ENCODE data around the gene TMPRSS6.

The TMPRSS6 gene

DNA sequence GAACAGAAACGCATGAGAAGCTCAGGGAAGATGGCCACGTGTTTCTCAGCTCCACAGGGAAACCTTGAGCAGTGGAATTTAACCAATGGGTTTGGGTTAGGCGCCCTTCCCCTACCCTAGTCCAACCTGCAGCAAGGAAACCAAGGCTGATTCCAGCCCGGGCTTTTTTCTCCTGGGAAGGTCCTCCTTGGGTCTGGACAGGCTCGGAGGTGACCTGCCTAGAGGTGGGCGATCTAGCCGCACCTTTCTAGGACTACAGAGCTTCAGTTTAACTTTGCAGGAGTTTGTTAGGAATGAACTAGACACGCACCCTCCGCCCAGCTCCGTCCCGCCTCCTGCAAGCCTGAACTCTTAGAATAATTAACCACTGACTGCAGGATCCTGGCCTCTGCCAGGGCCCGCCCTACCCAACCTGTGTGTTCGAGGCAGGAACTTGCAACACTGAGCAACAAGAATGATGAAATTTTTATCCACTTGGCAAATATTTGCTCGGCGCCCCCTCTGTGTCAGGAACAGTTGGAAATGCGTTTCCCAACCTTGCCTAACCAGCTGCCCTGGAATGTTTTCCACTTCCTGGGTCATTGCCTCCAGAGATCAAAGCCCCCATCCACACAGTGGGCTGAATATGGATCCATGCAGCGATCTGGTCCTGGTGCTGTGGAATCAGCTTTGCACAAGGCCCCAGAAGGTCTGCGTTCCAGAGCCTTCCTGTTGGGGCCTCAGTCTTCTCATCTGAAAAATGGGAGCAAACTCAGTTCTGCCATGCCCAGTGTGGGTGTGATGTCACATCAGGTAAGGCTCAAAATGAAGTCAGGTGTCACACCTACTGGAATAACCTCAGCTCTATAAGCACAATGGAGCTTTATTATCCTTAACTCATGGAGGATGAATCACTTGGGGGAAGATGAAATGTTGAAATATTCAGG, 76.7 kb downstream of the TMPRSS6 start:
- H3K4me3 ChIP-seq (ENCODE audit: low read depth, low read length) = no peak overlapping the region

DNA sequence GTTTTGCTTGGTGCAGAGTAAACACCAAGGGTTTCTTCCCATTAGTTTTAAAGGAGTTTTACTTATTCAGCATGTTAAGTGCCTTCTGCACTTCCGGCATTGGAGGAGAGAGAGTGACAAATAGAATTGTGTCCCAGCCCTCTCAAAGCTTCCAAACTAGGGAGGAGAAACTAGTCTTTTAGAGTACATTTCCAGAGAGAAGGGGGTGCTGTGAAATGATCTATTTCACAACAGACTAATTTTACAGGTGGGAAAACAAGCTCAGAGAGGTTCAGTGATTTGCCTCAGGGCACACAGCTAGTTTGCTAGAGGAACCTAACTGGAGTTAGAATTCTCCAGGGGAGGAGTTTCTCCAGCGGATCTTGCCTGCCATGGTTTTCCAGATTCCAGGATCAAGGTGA, 77.4 kb downstream of the TMPRSS6 start:
- H3K4me3 ChIP-seq (ENCODE audit: low read depth, low read length) = no peak overlapping the region

DNA sequence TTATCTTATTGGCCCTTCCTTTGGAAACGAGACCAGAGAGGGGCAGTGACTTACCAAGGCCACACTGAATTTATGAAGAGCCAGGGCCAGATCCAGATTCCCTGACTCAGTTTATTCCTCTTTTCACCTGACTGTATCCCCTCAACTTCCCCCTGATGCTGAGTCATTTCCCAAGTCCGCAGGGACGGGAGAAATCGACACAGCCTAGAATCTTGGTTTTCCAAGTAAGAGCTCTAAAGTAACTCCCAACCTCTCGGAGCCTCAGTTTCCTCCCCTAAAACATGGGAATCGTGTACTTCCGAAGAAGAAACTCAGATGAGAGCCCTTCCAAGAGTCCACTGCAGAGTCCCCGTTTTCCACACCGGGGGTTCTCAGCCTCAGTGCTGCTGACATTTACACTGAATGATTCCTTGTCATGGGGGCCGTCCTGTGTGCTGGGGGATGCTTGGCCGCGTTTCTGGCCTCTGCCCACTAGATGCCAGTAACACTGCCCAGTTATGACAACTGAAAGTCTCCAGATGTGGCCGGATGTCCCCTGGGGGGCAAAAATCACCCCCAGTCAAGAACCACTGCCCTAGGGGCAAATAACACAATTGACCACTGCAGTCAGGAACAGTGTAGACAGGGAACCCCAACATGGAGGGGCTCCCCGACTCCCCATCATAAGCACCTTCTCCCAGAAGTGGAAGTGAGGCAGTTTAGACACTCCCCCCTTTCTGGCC, 78.8 kb downstream of the TMPRSS6 start:
- H3K4me3 ChIP-seq (ENCODE audit: low read depth, low read length) = no peak overlapping the region

DNA sequence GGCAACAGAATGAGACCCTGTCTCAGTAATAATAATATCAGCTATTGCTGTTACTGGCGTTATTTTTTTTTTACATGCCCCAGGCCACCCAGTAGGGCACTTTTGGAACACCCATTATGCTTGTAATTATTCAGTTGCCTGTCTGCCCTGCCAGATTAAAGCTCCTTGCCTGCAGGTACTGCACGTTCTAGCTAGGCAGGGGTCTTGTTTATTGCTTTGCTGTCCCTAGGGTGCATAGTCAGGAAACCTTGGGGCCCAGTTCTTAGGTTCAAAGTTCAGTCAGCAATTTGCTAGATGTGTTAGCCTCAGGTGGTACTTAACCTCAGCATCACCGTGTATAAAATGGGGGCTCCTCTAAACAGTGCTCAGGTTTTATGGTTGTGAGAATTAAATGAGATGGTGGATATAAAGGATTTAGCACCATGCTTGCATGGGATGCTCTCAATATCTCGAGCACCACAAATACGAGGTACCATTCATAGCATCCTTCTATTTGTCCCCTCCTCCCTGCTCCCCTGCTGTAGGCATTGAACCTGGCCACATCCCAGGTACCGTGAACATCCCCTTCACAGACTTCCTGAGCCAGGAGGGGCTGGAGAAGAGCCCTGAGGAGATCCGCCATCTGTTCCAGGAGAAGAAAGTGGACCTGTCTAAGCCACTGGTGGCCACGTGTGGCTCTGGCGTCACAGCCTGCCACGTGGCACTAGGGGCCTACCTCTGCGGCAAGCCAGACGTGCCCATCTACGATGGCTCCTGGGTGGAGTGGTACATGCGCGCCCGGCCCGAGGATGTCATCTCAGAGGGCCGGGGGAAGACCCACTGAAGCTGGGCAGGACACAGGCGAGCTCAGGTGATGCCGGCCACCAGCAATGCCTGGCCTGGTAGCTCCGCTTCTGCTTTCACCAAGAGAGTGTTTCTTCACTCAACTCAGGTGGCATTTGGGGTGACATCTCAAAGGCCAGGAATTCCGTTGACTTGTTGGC, 80.5 kb downstream of the TMPRSS6 start:
- no peak overlapping the region for H3K4me3 ChIP-seq (ENCODE audit: low read depth, low read length)

DNA sequence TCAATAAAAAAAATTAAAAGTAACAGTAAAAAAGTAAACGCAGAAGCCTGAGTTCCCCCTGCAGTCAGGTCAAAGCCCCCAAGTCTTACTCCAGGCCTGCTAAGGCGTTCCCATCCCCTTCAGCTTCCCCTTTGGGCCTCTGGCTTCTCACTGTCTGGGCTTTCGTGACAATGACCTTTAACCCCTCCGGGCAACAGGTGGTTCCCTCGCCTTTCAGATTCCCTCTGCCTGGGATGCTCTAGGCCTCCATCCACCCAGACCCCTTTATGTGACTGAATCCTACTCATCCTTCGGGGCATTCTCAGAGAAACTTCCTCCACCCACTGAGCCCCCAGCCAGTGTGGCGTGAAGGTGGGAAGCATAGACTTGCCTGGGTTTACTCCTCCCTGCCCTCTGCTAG, 82.0 kb downstream of the TMPRSS6 start:
- H3K4me3 ChIP-seq (ENCODE audit: low read depth, low read length) = no peak overlapping the region

DNA sequence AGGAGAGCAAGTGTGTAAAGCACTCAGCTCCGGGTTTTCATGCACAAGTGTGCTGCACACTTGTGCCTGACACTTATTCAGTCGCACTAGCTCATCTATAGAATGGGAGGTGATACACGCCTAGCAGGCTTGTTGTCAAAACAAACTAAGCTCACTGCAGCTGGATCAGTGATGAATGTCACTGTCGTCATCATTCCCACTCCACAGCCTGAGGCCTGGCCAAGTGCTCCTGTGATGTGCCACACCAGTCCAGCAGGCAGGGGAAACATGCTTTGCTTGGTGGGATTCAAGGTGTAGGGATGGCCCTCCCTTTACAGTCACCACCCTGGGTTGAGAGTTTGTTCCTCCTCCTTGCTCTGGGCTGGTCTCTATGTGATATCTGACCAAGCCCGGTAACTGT, 83.2 kb downstream of the TMPRSS6 start:
- no peak overlapping the region for H3K4me3 ChIP-seq (ENCODE audit: low read depth, low read length)

DNA sequence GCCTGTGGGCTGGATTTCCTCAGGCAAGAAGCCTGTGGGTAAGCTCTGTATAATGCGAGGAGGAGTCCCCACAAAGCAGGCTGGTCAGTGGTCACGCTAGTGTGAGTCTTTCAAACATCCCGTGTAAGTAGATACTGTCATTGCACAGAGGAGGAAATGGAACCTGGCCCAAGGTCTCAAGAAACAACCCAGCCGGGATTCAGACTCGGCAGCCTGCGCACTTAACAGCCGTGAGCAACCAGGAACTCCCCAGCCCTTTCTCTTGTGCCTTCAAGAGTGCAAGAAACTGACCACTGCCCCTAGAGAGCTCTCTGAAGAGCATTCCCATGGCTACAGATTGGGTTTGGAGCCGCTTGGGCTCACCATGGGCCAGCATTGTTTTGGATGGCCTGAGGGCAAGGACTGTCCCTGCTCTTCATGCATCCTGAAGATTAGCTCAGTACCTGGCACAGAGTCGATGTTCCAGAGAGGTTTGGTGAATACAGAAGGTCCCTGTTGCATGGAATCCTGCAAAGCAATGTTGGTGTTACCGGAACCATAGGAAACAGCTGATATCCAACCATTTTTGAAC, 83.9 kb downstream of the TMPRSS6 start:
- H3K4me3 ChIP-seq (ENCODE audit: low read depth, low read length) = no peak overlapping the region

DNA sequence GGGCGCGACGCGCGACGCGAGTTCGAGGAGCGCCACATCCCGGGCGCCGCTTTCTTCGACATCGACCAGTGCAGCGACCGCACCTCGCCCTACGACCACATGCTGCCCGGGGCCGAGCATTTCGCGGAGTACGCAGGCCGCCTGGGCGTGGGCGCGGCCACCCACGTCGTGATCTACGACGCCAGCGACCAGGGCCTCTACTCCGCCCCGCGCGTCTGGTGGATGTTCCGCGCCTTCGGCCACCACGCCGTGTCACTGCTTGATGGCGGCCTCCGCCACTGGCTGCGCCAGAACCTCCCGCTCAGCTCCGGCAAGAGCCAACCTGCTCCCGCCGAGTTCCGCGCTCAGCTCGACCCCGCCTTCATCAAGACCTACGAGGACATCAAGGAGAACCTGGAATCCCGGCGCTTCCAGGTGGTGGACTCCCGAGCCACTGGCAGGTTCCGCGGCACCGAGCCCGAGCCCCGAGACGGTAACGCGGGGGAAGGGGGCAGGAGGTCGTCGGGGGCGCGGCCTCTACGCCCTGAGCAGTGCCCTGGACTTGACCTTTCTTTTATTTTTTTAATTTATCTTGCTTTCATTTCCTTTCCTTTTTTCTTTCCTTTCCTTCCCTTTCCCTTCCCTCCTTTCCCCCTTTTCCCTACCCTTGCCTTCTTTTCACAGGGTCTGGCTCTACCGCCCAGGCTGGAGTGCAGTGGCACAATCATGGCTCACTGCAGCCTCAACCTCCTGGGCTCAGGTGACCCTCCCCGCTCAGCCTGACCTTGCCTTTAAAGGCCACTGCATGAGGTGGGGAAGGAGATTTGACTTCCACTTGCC, 85.0 kb downstream of the TMPRSS6 start:
- no peak overlapping the region for H3K4me3 ChIP-seq (ENCODE audit: low read depth, low read length)

DNA sequence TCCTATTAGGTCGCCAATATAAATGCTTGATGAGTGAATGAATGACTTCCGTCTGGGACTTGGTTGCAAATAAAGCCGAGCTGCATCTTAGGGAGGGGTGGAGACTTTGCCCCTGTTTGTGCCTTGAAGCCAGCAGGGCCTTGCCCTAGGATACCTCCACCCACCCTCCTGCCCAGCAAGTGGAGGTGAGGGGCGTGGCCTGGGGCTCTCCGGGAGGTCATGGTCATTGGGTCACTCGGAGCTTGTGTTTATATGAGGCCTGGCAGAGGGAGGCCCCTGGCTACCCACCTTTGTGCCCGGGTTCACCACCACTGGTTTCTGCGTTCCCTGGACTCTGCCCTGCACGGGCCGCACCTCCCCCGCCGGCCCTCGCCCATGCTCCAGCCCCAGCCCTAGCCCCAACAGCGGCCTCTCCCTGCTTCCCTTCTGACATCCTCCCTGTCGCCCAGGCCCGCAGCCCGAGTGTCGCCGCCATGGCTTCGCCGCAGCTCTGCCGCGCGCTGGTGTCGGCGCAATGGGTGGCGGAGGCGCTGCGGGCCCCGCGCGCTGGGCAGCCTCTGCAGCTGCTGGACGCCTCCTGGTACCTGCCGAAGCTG, 85.7 kb downstream of the TMPRSS6 start:
- no peak overlapping the region for H3K4me3 ChIP-seq (ENCODE audit: low read depth, low read length)

DNA sequence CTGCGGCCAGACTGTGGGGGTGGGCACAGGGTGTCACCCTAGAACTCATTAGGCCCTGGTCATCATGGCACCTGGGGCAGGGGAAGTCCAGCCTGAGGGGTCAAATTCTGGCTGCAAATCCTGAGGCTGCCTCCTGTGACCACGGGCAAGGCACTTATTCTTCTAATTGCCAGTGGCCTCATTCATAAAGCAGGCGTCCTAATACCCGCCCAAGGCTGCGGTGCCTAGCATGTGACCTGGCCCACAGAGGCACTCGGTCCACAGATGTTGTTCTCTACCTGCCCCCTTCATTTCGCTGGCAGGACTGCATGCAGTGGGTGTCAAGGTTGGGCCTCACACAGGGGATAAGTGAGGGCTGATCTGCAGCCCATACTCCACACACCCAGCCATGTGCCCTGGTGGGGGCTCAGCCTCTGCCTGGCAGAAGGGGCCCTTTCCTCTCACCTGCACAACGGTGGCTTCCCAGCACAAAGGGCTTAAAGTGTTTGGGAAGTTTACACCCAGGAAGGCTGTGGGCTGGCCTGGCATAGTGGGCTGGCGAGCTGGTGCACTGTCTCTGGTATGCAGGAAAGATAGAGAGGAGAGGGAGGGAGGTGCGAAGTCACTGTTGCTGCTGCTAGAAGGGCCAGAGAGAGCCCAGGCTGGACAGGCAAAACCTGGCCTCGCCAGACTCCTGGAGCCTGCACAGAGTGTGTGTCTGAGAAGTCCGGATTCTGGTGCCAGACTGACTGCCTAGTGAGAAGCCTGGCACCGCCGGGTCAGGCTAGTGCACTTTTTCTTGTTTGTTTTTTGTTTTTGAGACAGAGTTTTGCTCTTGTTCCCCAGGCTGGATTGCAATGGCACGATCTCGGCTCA, 86.8 kb downstream of the TMPRSS6 start:
- no peak overlapping the region for H3K4me3 ChIP-seq (ENCODE audit: low read depth, low read length)

DNA sequence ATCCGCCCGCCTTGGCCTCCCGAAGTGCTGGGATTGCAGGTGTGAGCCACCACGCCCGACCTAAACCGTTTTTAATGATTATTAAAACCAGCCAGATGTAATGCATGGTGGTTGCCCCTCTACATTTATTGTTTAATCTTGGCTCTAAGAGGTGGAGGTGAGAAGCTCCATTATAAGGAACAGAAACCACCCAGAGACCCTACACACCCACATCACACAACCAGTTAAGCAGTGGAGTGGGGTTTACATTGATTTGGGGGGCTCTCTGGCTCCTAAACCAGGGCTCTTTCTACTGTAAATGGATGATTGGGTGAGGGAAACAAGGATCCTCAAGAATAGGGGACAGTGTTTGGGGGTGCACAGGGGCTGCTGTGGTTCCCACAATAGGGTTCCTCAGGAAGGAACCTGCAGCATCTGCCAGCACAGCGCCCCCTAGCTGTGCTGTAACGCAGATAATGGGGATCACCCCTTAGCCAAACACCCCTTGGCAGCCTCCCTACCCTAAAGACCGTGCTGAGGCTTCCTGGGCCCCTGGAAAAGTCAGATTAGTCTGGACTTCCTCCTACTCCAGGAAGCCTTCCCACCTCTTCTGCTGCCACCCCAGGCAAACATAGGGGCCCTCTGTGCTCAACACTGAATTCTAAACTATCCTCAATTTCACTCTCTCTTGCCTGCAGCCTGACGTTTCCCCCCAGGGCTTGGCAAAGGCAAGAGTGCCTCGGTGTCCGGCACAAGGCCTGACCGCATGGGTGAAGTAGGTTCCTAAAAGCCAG, 87.6 kb downstream of the TMPRSS6 start:
- H3K4me3 ChIP-seq (ENCODE audit: low read depth, low read length) = no peak overlapping the region

DNA sequence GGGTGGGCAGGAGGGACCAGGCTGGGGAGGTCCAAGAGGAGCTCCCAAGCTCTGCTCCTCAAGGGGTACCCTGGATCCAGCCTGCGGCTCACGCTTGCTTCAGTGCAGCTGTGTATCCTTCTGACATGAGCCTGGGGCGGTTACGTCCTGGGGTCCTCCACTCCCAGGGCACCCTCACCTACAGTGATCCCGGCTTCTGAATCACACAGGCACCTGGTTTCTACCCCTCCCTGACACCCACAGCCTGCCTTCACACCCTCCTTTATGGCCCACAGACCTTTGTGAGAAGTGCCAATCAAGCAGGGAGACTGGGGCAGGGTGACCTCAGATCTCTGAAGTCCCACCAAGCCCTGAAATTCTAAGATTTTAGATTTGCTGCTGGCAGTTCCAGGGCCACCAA, 88.5 kb downstream of the TMPRSS6 start:
- H3K4me3 ChIP-seq (ENCODE audit: low read depth, low read length) = no peak overlapping the region

DNA sequence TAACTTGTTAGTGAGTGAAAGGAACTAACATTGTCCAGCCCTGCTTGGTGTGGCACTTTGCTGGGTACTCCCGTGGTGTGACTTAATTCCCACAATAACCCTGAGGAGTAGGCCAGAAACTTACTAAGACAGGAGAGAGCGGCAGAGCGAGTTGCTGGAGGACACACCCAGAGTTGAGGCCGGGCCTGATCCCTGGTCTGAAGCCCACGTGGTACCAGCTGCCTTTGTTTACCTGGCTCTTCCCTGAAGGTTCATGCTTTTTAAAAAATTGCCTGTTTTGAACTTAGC, 89.4 kb downstream of the TMPRSS6 start:
- H3K4me3 ChIP-seq (ENCODE audit: low read depth, low read length) = peak overlapping the region; percentile 77

DNA sequence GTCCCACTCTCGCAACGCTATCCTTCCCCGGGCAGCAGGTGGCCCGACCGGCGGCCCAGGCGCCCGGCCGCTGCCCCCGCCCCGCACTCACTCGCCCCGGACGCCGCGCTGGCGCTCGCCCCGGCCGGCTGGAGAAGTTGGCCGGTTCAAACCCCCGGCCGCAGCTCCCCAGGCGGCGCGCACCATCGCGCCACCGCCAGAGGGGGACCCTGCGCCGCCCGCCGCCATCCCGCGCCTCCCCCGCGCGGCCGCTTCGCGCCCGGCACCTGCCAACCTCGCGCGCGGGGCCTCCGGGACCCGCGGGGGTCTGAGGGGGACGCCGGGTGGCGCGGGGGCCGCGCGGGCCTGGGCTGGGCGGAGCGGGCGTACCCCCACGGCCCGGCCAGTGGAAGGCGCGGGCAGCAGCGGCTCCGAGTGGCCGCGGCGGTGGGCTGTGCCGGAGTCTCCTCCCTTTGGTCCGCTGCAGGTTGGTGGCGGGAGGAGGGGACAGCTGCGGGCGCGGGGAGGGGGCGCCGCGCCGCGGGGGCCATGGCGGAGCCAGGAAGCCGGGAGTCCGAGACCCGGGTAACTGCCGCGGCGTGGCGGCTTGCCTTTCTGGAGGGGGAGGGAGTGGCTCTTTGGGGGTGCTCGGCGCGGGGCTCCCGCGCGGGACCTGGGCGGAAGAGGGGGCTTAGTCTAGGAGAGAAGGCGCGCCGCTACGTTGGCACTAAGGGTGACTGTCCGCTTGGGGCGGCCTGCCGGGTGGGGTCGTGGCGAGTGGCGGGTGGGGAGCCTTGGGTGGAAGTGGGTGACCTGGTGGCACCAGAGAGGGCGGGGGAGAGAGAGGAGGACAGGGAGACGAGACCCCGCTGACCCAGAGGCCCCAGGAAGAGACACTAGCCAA, 90.0 kb downstream of the TMPRSS6 start, which contains the start of the genes MPST and TST:
Gene MPST (plus strand): TSS at position 434 of the 883 bp plus-strand sequence. CDS start 95 bp downstream, at position 529.
Gene TST (minus strand): TSS at position 139 of the 883 bp plus-strand sequence. CDS start 715 bp downstream, outside the sequence.
- peak within 1 kb of the TSS; percentile 77 for H3K4me3 ChIP-seq (ENCODE audit: low read depth, low read length)

DNA sequence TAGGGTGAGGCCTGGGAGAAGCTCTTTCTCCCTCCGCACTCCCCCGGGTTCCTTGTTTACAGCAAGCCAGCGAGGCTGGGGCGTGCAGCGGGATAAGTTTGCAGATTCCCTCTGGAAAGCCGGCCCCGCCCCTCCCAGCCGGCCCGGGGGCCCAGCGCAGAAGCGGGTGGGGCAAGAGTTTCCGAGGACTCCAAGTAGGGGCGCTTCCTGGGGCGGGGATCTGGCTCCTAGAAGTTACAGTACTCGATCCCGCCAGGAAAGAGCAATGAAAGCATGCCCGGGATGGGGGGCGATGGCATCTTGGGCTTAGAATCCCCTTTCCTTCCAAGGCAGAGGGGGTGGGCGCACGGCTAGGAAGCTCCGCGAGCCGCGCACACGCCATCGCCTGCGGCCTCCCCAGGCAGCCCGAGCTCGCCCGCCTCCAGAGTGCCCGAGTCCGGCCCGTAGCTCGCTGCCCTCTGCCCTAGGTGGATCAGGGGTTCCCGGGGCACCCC, 90.7 kb downstream of the TMPRSS6 start:
- peak overlapping the region; percentile 77 for H3K4me3 ChIP-seq (ENCODE audit: low read depth, low read length)

DNA sequence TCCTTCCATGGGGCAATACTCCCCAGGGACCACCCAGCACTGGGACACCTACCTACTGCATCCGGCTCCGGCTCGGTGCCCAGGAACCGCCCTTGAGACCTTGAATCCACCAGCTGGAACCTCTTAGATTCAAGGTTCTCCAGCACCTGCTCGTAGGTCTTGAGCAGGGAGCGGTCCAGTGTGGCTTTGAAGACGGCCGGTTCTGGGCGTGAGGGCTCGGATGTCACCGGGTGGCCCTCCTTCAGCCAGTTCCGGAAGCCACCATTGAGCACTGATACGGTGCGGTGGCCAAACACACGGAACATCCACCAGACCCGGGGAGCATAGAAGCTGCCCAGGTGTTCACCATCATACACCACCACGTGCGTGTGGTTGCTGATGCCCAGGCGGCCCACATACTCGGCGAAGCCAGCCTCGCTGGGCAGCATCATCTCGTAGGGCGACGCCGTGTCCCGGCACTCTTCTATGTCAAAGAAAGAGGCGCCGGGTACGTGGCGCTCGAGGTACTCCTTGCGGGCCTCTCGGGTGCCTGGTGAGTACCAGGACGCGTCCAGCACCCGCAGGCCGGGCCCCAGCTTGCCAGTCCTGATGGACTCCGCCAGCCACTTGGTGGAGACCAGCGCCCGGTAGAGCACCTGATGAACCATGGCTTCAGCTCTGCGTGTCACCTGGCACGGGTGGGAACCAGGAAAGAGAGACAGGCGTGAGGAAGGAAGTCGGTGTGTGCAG, 91.3 kb downstream of the TMPRSS6 start:
- H3K4me3 ChIP-seq (ENCODE audit: low read depth, low read length) = peak overlapping the region; percentile 77

Data from iPS-11a (cell line).